H9 (cell line): ENCODE data around the gene SERPINA6. TPM values are rescaled to one million over a fixed set of nuclear protein-coding genes. Genes with fewer than 3 reads are reported as not detected.

Experiments used
- DNase-seq: peaks from one replicate; pipeline ENCODE4 v3.0.0-alpha.2; 2017
- H2AFZ ChIP-seq: one replicate; pipeline ENCODE4 v1.6.1; 2013; ENCODE audit warnings: mild to moderate bottlenecking, low read length, control low read depth, moderate library complexity
- H2AK5ac ChIP-seq: 2 replicates; pipeline ENCODE4 v1.6.1; 2013; ENCODE audit warnings: low read length, control low read depth, mixed read lengths; ENCODE audit not compliant: insufficient read length
- H2BK120ac ChIP-seq: one replicate; pipeline ENCODE4 v1.6.1; 2013; ENCODE audit warnings: low read depth, mild to moderate bottlenecking, low read length, control low read depth, inconsistent platforms; ENCODE audit not compliant: poor library complexity, severe bottlenecking
- H2BK12ac ChIP-seq: 2 replicates; pipeline ENCODE4 v1.6.1; 2013; ENCODE audit warnings: low read length, control low read depth, mixed read lengths, low read depth; ENCODE audit not compliant: insufficient read length
- H2BK15ac ChIP-seq: 2 replicates; pipeline ENCODE4 v1.6.1; 2013; ENCODE audit warnings: low read depth, low read length, control low read depth
- H2BK20ac ChIP-seq: one replicate; pipeline ENCODE4 v1.6.1; 2013; ENCODE audit warnings: low read depth, mild to moderate bottlenecking, low read length, control low read depth, inconsistent platforms; ENCODE audit not compliant: poor library complexity, severe bottlenecking
- H2BK5ac ChIP-seq: 2 replicates; pipeline ENCODE4 v1.6.1; 2013; ENCODE audit warnings: low read length, control low read depth, mixed read lengths; ENCODE audit not compliant: insufficient read length
- H3K14ac ChIP-seq: 2 replicates; pipeline ENCODE4 v1.6.1; 2013; ENCODE audit warnings: low read length, control low read depth; ENCODE audit not compliant: insufficient read depth
- H3K18ac ChIP-seq: 2 replicates; pipeline ENCODE4 v1.6.1; 2013; ENCODE audit warnings: low read depth, mild to moderate bottlenecking, mixed read lengths, low read length, control low read depth; ENCODE audit not compliant: insufficient read length
- H3K23ac ChIP-seq: 2 replicates; pipeline ENCODE4 v1.6.1; 2013; ENCODE audit warnings: low read length, control low read depth, mixed read lengths, low read depth; ENCODE audit not compliant: insufficient read length
- H3K23me2 ChIP-seq: 2 replicates; pipeline ENCODE4 v1.6.1; 2013; ENCODE audit warnings: low read depth, mild to moderate bottlenecking, mixed read lengths, low read length, control low read depth; ENCODE audit not compliant: insufficient read length, poor library complexity, severe bottlenecking
- H3K27ac ChIP-seq: 2 replicates; pipeline ENCODE4 v1.5.1; 2013; ENCODE audit warnings: low read length, control low read depth, mixed read lengths, low read depth; ENCODE audit not compliant: insufficient read length
- H3K27me3 ChIP-seq: 2 replicates; pipeline ENCODE4 v1.6.1; 2013; ENCODE audit warnings: low read length, control low read depth, inconsistent platforms; ENCODE audit not compliant: insufficient read depth
- H3K4ac ChIP-seq: 2 replicates; pipeline ENCODE4 v1.6.1; 2013; ENCODE audit warnings: low read depth, mild to moderate bottlenecking, control low read depth, inconsistent platforms, low read length, moderate library complexity
- H3K4me1 ChIP-seq: 2 replicates; pipeline ENCODE4 v1.6.1; 2013; ENCODE audit warnings: low read length, control low read depth, inconsistent platforms; ENCODE audit not compliant: insufficient read depth
- H3K4me2 ChIP-seq: 2 replicates; pipeline ENCODE4 v1.6.1; 2013; ENCODE audit warnings: low read length, control low read depth, mixed read lengths; ENCODE audit not compliant: insufficient read length, insufficient read depth
- H3K56ac ChIP-seq: 2 replicates; pipeline ENCODE4 v1.6.1; 2013; ENCODE audit warnings: low read depth, mild to moderate bottlenecking, mixed read lengths, low read length, control low read depth; ENCODE audit not compliant: insufficient read length
- H3K79me1 ChIP-seq: 2 replicates; pipeline ENCODE4 v1.6.1; 2013; ENCODE audit warnings: low read depth, mild to moderate bottlenecking, moderate library complexity, low read length, control low read depth, inconsistent platforms; ENCODE audit not compliant: insufficient read depth, poor library complexity, severe bottlenecking
- H3K79me2 ChIP-seq: 2 replicates; pipeline ENCODE4 v1.6.1; 2013; ENCODE audit warnings: low read length, control low read depth, inconsistent platforms; ENCODE audit not compliant: insufficient read depth
- H3K9ac ChIP-seq: 2 replicates; pipeline ENCODE4 v1.6.1; 2013; ENCODE audit warnings: low read length, control low read depth, mixed read lengths; ENCODE audit not compliant: insufficient read length; ENCODE audit errors: extremely low read depth
- H3K9me3 ChIP-seq: one replicate; pipeline ENCODE4 v1.6.1; 2013; ENCODE audit warnings: low read depth, low read length, inconsistent platforms; ENCODE audit not compliant: control insufficient read depth
- H3T11ph ChIP-seq: one replicate; pipeline ENCODE4 v1.6.1; 2013; ENCODE audit warnings: mild to moderate bottlenecking, low read length, control low read depth, inconsistent platforms
- H4K20me1 ChIP-seq: one replicate; pipeline ENCODE4 v1.6.1; 2013; ENCODE audit not compliant: control insufficient read depth, insufficient read length, insufficient read depth
- H4K5ac ChIP-seq: 2 replicates; pipeline ENCODE4 v1.6.1; 2013; ENCODE audit warnings: low read depth, mild to moderate bottlenecking, mixed read lengths, low read length, control low read depth; ENCODE audit not compliant: insufficient read length
- H4K8ac ChIP-seq: replicated peaks from 2 replicates; pipeline ENCODE4 v1.6.1; 2013; ENCODE audit warnings: low read length, control low read depth, mixed read lengths, low read depth; ENCODE audit not compliant: insufficient read length
- H4K91ac ChIP-seq: 2 replicates; pipeline ENCODE4 v1.6.1; 2013; ENCODE audit warnings: low read depth, mild to moderate bottlenecking, moderate library complexity, mixed read lengths, low read length, control low read depth; ENCODE audit not compliant: insufficient read length
- H3K27ac Mint-ChIP-seq, 3 experiments: 2 replicates in 2 of 3; 3 replicates in 1 of 3; pipeline ENCODE4 v1.8.0; 2020 to 2021; ENCODE audit warnings: mixed read lengths in 3 of 3, mild to moderate bottlenecking in 1 of 3, moderate library complexity in 1 of 3
- H3K27me3 Mint-ChIP-seq: 2 replicates; pipeline ENCODE4 v1.8.0; 2021; ENCODE audit warnings: low read depth, mild to moderate bottlenecking, moderate library complexity, mixed read lengths
- H3K36me3 Mint-ChIP-seq, 3 experiments: 2 replicates in 2 of 3; 3 replicates in 1 of 3; pipeline ENCODE4 v1.8.0; 2020 to 2021; ENCODE audit warnings: low read depth in 3 of 3, mixed read lengths in 3 of 3; ENCODE audit not compliant: insufficient read depth in 1 of 3
- H3K4me1 Mint-ChIP-seq, 2 experiments: 2 replicates each; pipeline ENCODE4 v1.8.0; 2020; ENCODE audit warnings: mixed read lengths in 2 of 2
- H3K4me3 Mint-ChIP-seq, 2 experiments: 2 replicates in 1 of 2; 3 replicates in 1 of 2; pipeline ENCODE4 v1.8.0; 2020 to 2021; ENCODE audit warnings: mild to moderate bottlenecking in 2 of 2, mixed read lengths in 2 of 2, moderate library complexity in 1 of 2
- H3K9me3 Mint-ChIP-seq, 2 experiments: 2 replicates in 1 of 2; 3 replicates in 1 of 2; pipeline ENCODE4 v1.8.0; 2020; ENCODE audit warnings: mild to moderate bottlenecking in 2 of 2, mixed read lengths in 2 of 2, moderate library complexity in 1 of 2
- WGBS: extraction: QIAGEN DNeasy Blood & Tissue Kit; methylation state at CpG from one replicate; pipeline ENCODE4 v1.1.7; 2013; ENCODE audit warnings: missing lambda C conversion rate, low lambda C conversion rate, mixed read lengths; ENCODE audit not compliant: insufficient read length; ENCODE audit errors: extremely low coverage; 5-methylcytosine and 5-hydroxymethylcytosine counted together
- total RNA-seq: library from RNA; stranded (reverse); gene quantifications from 2 replicates; pipeline ENCODE4 v1.2.1, GENCODE V29; 2021
- TF ChIP-seq, protein P1 (sequence below): fragments of 200-600 bp; sonication (generic); conservative IDR thresholded peaks from 3 replicates; pipeline ENCODE4 v1.8.0; 2021; ENCODE audit warnings: antibody characterized with exemption, mild to moderate bottlenecking

SERPINA6 gene
- total RNA-seq, 1 experiment from 2014 or later: not detected

DNA sequence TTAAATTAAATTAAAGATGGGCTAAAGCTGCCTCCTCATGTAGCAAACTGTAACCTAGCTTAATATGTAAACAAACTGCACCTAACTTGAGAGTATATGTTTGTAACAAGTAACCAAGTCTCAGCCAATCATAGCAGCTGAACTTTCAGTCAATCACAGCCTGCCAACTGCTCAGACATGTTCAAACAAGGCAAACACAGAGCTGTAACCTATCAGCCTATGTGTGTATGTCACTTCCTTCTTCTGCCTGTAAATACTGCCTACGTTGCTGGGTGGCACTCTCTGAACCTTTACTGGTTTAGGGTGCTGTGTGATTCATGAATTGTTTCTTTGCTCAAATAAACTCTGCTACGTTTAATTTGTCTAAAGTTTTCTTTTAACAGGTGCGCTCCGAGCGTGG, 2.9 kb downstream of the SERPINA6 start:
- Mint-ChIP-seq H3K27ac (no peak overlapping the region), H3K4me3 (no peak overlapping the region), H3K27me3 (peaks cover 5% of the 10 kb centered on the region; the same call in 1 of the 2 replicates), H3K4me1 (peaks cover 5 to 6% of the 10 kb centered on the region in 2 experiments; a peak in 2 of 4 replicates), H3K36me3 (no peaks in the 10 kb centered on the region), H3K9me3 (no peaks in the 10 kb centered on the region)
- Histone ChIP-seq H2BK20ac (no peak overlapping the region), H3K18ac (no peak overlapping the region), H2BK5ac (no peak overlapping the region), H3K4me2 (no peak overlapping the region), H3K23me2 (no peaks in the 10 kb centered on the region), H2BK12ac (no peak overlapping the region), H3K14ac (no peak overlapping the region), H3K23ac (no peak overlapping the region), H3K4me1 (no peaks in the 10 kb centered on the region), H4K91ac (no peak overlapping the region), H3K9me3 (no peaks in the 10 kb centered on the region), H2AK5ac (no peak overlapping the region), H3K9ac (no peak overlapping the region), H4K8ac (no peak overlapping the region), H4K5ac (no peak overlapping the region), H4K20me1 (no peaks in the 10 kb centered on the region), H3K56ac (no peak overlapping the region), H3K4ac (no peak overlapping the region), H3K79me1 (no peaks in the 10 kb centered on the region), H3K27ac (no peak overlapping the region), H3K79me2 (no peaks in the 10 kb centered on the region), H2AFZ (no peak overlapping the region), H2BK120ac (no peak overlapping the region), H3T11ph (no peak overlapping the region), H3K27me3 (no peaks in the 10 kb centered on the region), H2BK15ac (no peak overlapping the region)
- no CpG with 5 or more reads among the region's 5 CpGs for whole genome bisulfite sequencing
- TF ChIP-seq, protein P1, sequence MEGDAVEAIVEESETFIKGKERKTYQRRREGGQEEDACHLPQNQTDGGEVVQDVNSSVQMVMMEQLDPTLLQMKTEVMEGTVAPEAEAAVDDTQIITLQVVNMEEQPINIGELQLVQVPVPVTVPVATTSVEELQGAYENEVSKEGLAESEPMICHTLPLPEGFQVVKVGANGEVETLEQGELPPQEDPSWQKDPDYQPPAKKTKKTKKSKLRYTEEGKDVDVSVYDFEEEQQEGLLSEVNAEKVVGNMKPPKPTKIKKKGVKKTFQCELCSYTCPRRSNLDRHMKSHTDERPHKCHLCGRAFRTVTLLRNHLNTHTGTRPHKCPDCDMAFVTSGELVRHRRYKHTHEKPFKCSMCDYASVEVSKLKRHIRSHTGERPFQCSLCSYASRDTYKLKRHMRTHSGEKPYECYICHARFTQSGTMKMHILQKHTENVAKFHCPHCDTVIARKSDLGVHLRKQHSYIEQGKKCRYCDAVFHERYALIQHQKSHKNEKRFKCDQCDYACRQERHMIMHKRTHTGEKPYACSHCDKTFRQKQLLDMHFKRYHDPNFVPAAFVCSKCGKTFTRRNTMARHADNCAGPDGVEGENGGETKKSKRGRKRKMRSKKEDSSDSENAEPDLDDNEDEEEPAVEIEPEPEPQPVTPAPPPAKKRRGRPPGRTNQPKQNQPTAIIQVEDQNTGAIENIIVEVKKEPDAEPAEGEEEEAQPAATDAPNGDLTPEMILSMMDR: no peak
- DNase-seq: no peak
